HEK293 (cell line): ENCODE measurements around the gene PEX5L.

ENCODE experiments used
- CTCF ChIA-PET: fragments of 350-600 bp; formaldehyde crosslinking; extraction: SDS; loops from one replicate; lab custom pipeline; 2021; ENCODE audit warnings: antibody characterized with exemption; lab: Yijun Ruan, JAX
- POLR2A ChIA-PET: fragments of 300-600 bp; formaldehyde crosslinking; extraction: SDS; loops from one replicate; lab custom pipeline; 2020; ENCODE audit warnings: antibody characterized with exemption, inconsistent platforms; lab: Yijun Ruan, JAX
- H3K27ac ChIP-seq: fragments of 200-500 bp; sonication (Bioruptor generic); 2 replicates; pipeline ENCODE4 v1.5.1; 2014; ENCODE audit warnings: low read depth, low read length, control low read depth, inconsistent platforms; ENCODE audit errors: extremely low read depth
- H3K36me3 ChIP-seq, 2 experiments: fragments of 200-500 bp in 1 of 2; sonication (Bioruptor generic) in 1 of 2; 1 replicate in 1 of 2; 2 replicates in 1 of 2; pipeline ENCODE4 v1.5.1; 2014 to 2017; ENCODE audit warnings: inconsistent platforms in 2 of 2, low read length in 2 of 2; ENCODE audit not compliant: control insufficient read depth in 2 of 2, insufficient read depth in 1 of 2
- H3K4me1 ChIP-seq: fragments of 200-500 bp; sonication (Bioruptor generic); 2 replicates; pipeline ENCODE4 v1.5.1; 2014; ENCODE audit warnings: mild to moderate bottlenecking, low read length, inconsistent platforms; ENCODE audit not compliant: control insufficient read depth, insufficient read depth
- H3K4me3 ChIP-seq: 2 replicates; pipeline ENCODE4 v1.5.1; 2011; ENCODE audit warnings: low read depth, mild to moderate bottlenecking, control low read depth, low read length, moderate library complexity
- H3K9me3 ChIP-seq: fragments of 200-500 bp; sonication (Bioruptor generic); 2 replicates; pipeline ENCODE4 v1.5.1; 2014; ENCODE audit warnings: low read depth, low read length, inconsistent platforms; ENCODE audit not compliant: control insufficient read depth, insufficient read depth
- CTCF ChIP-seq: fragments of 450-650 bp; formaldehyde crosslinking; IDR thresholded peaks from 2 replicates; pipeline ENCODE4 v1.5.1; 2016; ENCODE audit warnings: missing biosample characterization, missing genetic modification characterization
- EGR2 ChIP-seq: fragments of 450-650 bp; formaldehyde crosslinking; IDR thresholded peaks from 2 replicates; pipeline ENCODE4 v1.5.1; 2016; ENCODE audit warnings: low read depth, missing biosample characterization, missing genetic modification characterization
- HOXC10 ChIP-seq: sonication (generic); formaldehyde crosslinking; IDR thresholded peaks from 2 replicates; pipeline ENCODE4 v1.8.1; 2023; ENCODE audit warnings: mild to moderate bottlenecking, missing genetic modification reagents
- PATZ1 ChIP-seq: fragments of 450-650 bp; formaldehyde crosslinking; IDR thresholded peaks from 2 replicates; pipeline ENCODE4 v1.5.1; 2016; ENCODE audit warnings: missing biosample characterization, missing genetic modification characterization
- PRDM1 ChIP-seq: fragments of 450-650 bp; formaldehyde crosslinking; IDR thresholded peaks from 2 replicates; pipeline ENCODE4; 2016; ENCODE audit warnings: missing biosample characterization, missing genetic modification characterization
- ZBTB8A ChIP-seq: fragments of 450-650 bp; formaldehyde crosslinking; IDR thresholded peaks from 2 replicates; pipeline ENCODE4 v1.5.1; 2016; ENCODE audit warnings: missing biosample characterization, missing genetic modification characterization
- ZFP41 ChIP-seq: fragments of 450-650 bp; formaldehyde crosslinking; IDR thresholded peaks from 2 replicates; pipeline ENCODE4 v1.5.1; 2016; ENCODE audit warnings: missing biosample characterization, missing genetic modification characterization, borderline replicate concordance
- ZNF510 ChIP-seq: fragments of 450-650 bp; formaldehyde crosslinking; IDR thresholded peaks from 2 replicates; pipeline ENCODE4 v1.5.1; 2018; ENCODE audit warnings: mild to moderate bottlenecking, missing genetic modification characterization, missing biosample characterization; ENCODE audit not compliant: insufficient replicate concordance
- ZNF518A ChIP-seq: fragments of 450-650 bp; formaldehyde crosslinking; conservative IDR thresholded peaks from 2 replicates; pipeline ENCODE4 v1.5.1; 2016; ENCODE audit warnings: low read depth, missing biosample characterization, missing genetic modification characterization
- ZNF521 ChIP-seq: fragments of 450-650 bp; formaldehyde crosslinking; IDR thresholded peaks from 2 replicates; pipeline ENCODE4 v1.5.1; 2017; ENCODE audit warnings: missing biosample characterization, mild to moderate bottlenecking, missing genetic modification characterization
- ZNF560 ChIP-seq: fragments of 450-650 bp; formaldehyde crosslinking; IDR thresholded peaks from 2 replicates; pipeline ENCODE4 v1.5.1; 2017; ENCODE audit warnings: missing biosample characterization, missing genetic modification characterization, borderline replicate concordance
- ZNF561 ChIP-seq: fragments of 450-650 bp; IDR thresholded peaks from 2 replicates; pipeline ENCODE4 v1.5.1; 2018; ENCODE audit warnings: missing biosample characterization, missing genetic modification characterization, borderline replicate concordance
- ZNF621 ChIP-seq: fragments of 450-650 bp; formaldehyde crosslinking; IDR thresholded peaks from 2 replicates; pipeline ENCODE4 v1.5.1; 2017; ENCODE audit warnings: missing biosample characterization, missing genetic modification characterization
- ZNF626 ChIP-seq: fragments of 450-650 bp; sonication (Bioruptor Pico); formaldehyde crosslinking; IDR thresholded peaks from 2 replicates; pipeline ENCODE4 v1.5.1; 2018; ENCODE audit warnings: missing biosample characterization, missing genetic modification characterization, inconsistent platforms
- ZNF658 ChIP-seq: fragments of 450-650 bp; formaldehyde crosslinking; IDR thresholded peaks from 2 replicates; pipeline ENCODE4; 2016; ENCODE audit warnings: missing biosample characterization, missing genetic modification characterization
- ZNF776 ChIP-seq: fragments of 450-650 bp; formaldehyde crosslinking; IDR thresholded peaks from 2 replicates; pipeline ENCODE4 v1.5.0; 2017; ENCODE audit warnings: missing biosample characterization, missing genetic modification characterization, borderline replicate concordance
- ZNF837 ChIP-seq: fragments of 450-650 bp; formaldehyde crosslinking; IDR thresholded peaks from 2 replicates; pipeline ENCODE4 v1.5.1; 2016; ENCODE audit warnings: missing biosample characterization, missing genetic modification characterization
- ZNF843 ChIP-seq: fragments of 450-650 bp; formaldehyde crosslinking; IDR thresholded peaks from 2 replicates; pipeline ENCODE4 v1.5.1; 2016; ENCODE audit warnings: missing biosample characterization, missing genetic modification characterization

PEX5L gene

GRCh38 chr3:179961703-179962078, 75.0 kb downstream of the PEX5L start:
- no peak overlapping the region for H3K4me3 ChIP-seq
- no peak for TF ChIP-seq PRDM1 (tag by site-specific recombination)
- TF ChIP-seq ZNF843 (tag by site-specific recombination) = no peak
- TF ChIP-seq ZNF658 = no peak
- no peak for TF ChIP-seq ZNF776
- TF ChIP-seq ZNF521 (tag by site-specific recombination) = no peak
- TF ChIP-seq EGR2 (tag by site-specific recombination) = no peak
- no peak for TF ChIP-seq ZNF560
- TF ChIP-seq, all 188 proteins: peak for 0
- Histone ChIP-seq H3K36me3 (no peaks in the 10 kb centered on the region), H3K27ac (no peak overlapping the region), H3K9me3 (no peaks in the 10 kb centered on the region), H3K4me1 (no peaks in the 10 kb centered on the region)
- ChIA-PET CTCF (no interaction called here), POLR2A (no interaction called here)

GRCh38 chr3:179961071-179961702, 75.5 kb downstream of the PEX5L start:
- no peaks in the 10 kb centered on the region for H3K9me3 ChIP-seq
- no peak overlapping the region for H3K27ac ChIP-seq
- H3K36me3 ChIP-seq = no peaks in the 10 kb centered on the region
- POLR2A ChIA-PET = no interaction called here
- TF ChIP-seq ZNF561 (no peak), ZNF510 (tag by site-specific recombination) (no peak), ZNF837 (tag by site-specific recombination) (no peak), ZNF621 (tag by site-specific recombination) (no peak), ZNF518A (no peak), ZFP41 (tag by site-specific recombination) (no peak), HOXC10 (CRISPR knock-in tag) (no peak), ZBTB8A (tag by site-specific recombination) (no peak), ZNF626 (tag by site-specific recombination) (no peak)
- TF ChIP-seq, all 188 proteins: peak for 0
- CTCF ChIA-PET = no interaction called here
- no peaks in the 10 kb centered on the region for H3K4me1 ChIP-seq
- no peak overlapping the region for H3K4me3 ChIP-seq

GRCh38 chr3:179958759-179959158, 78.0 kb downstream of the PEX5L start:
- CTCF ChIA-PET = no interaction called here
- Histone ChIP-seq H3K36me3 (no peaks in the 10 kb centered on the region), H3K9me3 (no peaks in the 10 kb centered on the region), H3K4me1 (no peaks in the 10 kb centered on the region), H3K27ac (no peak overlapping the region), H3K4me3 (no peak overlapping the region)
- TF ChIP-seq CTCF (tag by site-specific recombination) = no peak
- TF ChIP-seq PATZ1 (tag by site-specific recombination) = no peak
- POLR2A ChIA-PET = no interaction called here
